H1 (cell line): ENCODE measurements around the gene LBX1.

Experiments used
- CTCF ChIP-seq, 3 experiments: IDR thresholded peaks; 1 replicate in 2 of 3; 2 replicates in 1 of 3; pipeline versions ENCODE4 v1.5.1 to v1.6.1; 2011; ENCODE audit warnings: low read length in 3 of 3, mild to moderate bottlenecking in 3 of 3, inconsistent platforms in 2 of 3, low read depth in 1 of 3, moderate library complexity in 1 of 3; ENCODE audit not compliant: insufficient read depth in 1 of 3; ENCODE audit errors: control extremely low read depth in 1 of 3
- RAD21 ChIP-seq, 2 experiments: IDR thresholded peaks in 1 of 2; conservative IDR thresholded peaks in 1 of 2; 2 replicates each; pipeline ENCODE4 v1.6.1; 2011; ENCODE audit warnings: low read depth in 2 of 2, low read length in 2 of 2, improper control_type of control experiment in 1 of 2, inconsistent platforms in 1 of 2, mild to moderate bottlenecking in 1 of 2, moderate library complexity in 1 of 2

- TF ChIP-seq RAD21 (IDR thresholded peaks at IDR 0.05 in 1 of 2, conservative IDR thresholded peaks at IDR 0.05 in 1 of 2; ENCODE audit: low read depth in 2 of 2, low read length in 2 of 2), result no peak
- no peak for TF ChIP-seq CTCF (IDR thresholded peaks at IDR 0.05; ENCODE audit: control extremely low read depth in 1 of 3, insufficient read depth in 1 of 3, low read depth in 1 of 3, low read length in 3 of 3)
Measured at GRCh38 chr10:101223274-101224059, 5.8 kb downstream of the LBX1 start.
